ENCODE results near the gene KAZN.
A peak's percentile ranks its signal among the peaks of the same experiment; 100 is the strongest.

Gene KAZN

GRCh38 chr1:15114884-15115283 is 516.4 kb downstream of the KAZN start:
- DNase-seq (ENCODE audit: insufficient read length, low spot score) (no peak), FAIRE-seq (no peak)
- TF ChIP-seq CTCF (IDR thresholded peaks at IDR 0.05; ENCODE audit: insufficient read depth, missing control alignments) = no peak

GRCh38 chr1:15115542-15116330 is 517.3 kb downstream of the KAZN start:
- no peak for FAIRE-seq
- TF ChIP-seq CTCF (IDR thresholded peaks at IDR 0.05; ENCODE audit: insufficient read depth, missing control alignments) = no peak
- DNase-seq (ENCODE audit: insufficient read length, low spot score) = no peak

- DNase-seq (ENCODE audit: insufficient read length, low spot score) (no peak), FAIRE-seq (no peak)
- no peak for TF ChIP-seq CTCF (IDR thresholded peaks at IDR 0.05; ENCODE audit: insufficient read depth, missing control alignments)
Measured at GRCh38 chr1:15116966-15117365, 518.5 kb downstream of the KAZN start.

GRCh38 chr1:15117671-15118325 is 519.3 kb downstream of the KAZN start:
- FAIRE-seq = no peak
- no peak for TF ChIP-seq CTCF (IDR thresholded peaks at IDR 0.05; ENCODE audit: insufficient read depth, missing control alignments)
- no peak for DNase-seq (ENCODE audit: insufficient read length, low spot score)

- no peak for DNase-seq (ENCODE audit: insufficient read length, low spot score)
- TF ChIP-seq CTCF (IDR thresholded peaks at IDR 0.05; ENCODE audit: insufficient read depth, missing control alignments) = no peak
- FAIRE-seq = no peak
Measured at GRCh38 chr1:15118579-15118978, 520.1 kb downstream of the KAZN start.

GRCh38 chr1:15120251-15120945 is 521.9 kb downstream of the KAZN start:
- no peak for FAIRE-seq
- TF ChIP-seq CTCF (IDR thresholded peaks at IDR 0.05; ENCODE audit: insufficient read depth, missing control alignments) = no peak

More at GRCh38 chr1:15120251-15120945, 521.9 kb downstream of the KAZN start:
- peak; percentile 38 for DNase-seq (ENCODE audit: insufficient read length, low spot score)
